Panc1 (cell line): ENCODE data around the gene ASXL1. TPM values are rescaled to one million over a fixed set of nuclear protein-coding genes. Genes with fewer than 3 reads are reported as not detected.
"Not testable (repeated sequence)": the region's sequence is repeated elsewhere in the genome, so short reads cannot be mapped to it uniquely, and the experiment has no call there.

Experiments used
- ATAC-seq: fragments of 200-7000 bp; cut with Tn5 transposase; 2 replicates; pipeline ENCODE4 v1.9.1; 2020; ENCODE audit warnings: mild to moderate bottlenecking, moderate library complexity
- BruUV-seq: library from RNA; stranded (reverse); fragments of 400-500 nt; replicated peaks from 2 replicates; lab custom pipeline; 2021; lab: Mats Ljungman, UMichigan
- CTCF ChIA-PET: fragments of 300-600 bp; sonication (Branson Sonifier 250); formaldehyde crosslinking; loops from one replicate; lab custom pipeline; 2022; ENCODE audit warnings: antibody characterized with exemption; lab: Charles Lee
- POLR2A ChIA-PET: fragments of 300-600 bp; sonication (Branson Sonifier 250); formaldehyde crosslinking; loops from one replicate; lab custom pipeline; 2022; ENCODE audit warnings: antibody characterized with exemption; lab: Charles Lee
- DNase-seq: peaks from one replicate; pipeline ENCODE4 v3.0.0-alpha.2; 2010; ENCODE audit warnings: low read depth, low spot score
- H3K27ac ChIP-seq: 2 replicates; pipeline ENCODE4 v1.5.1; 2011; ENCODE audit warnings: mild to moderate bottlenecking, low read length, inconsistent platforms
- H3K27me3 ChIP-seq: fragments of 200-500 bp; sonication (Bioruptor generic); 2 replicates; pipeline ENCODE4 v1.6.0; 2014; ENCODE audit warnings: low read length, inconsistent platforms; ENCODE audit not compliant: control insufficient read depth, insufficient read depth
- H3K36me3 ChIP-seq: fragments of 200-500 bp; sonication (Bioruptor generic); 2 replicates; pipeline ENCODE4 v1.5.1; 2014; ENCODE audit warnings: inconsistent platforms, mild to moderate bottlenecking, low read length, moderate library complexity; ENCODE audit not compliant: control insufficient read depth, insufficient read depth
- H3K4me1 ChIP-seq: 2 replicates; pipeline ENCODE4 v1.5.1; 2011; ENCODE audit warnings: inconsistent platforms, mild to moderate bottlenecking, low read length, moderate library complexity; ENCODE audit not compliant: control insufficient read depth, insufficient read depth
- H3K4me3 ChIP-seq, 2 experiments: 2 replicates each; pipeline ENCODE4 v1.5.1; 2011 to 2012; ENCODE audit warnings: low read depth in 2 of 2, low read length in 2 of 2, mild to moderate bottlenecking in 2 of 2, inconsistent platforms in 1 of 2, moderate library complexity in 1 of 2
- H3K9me3 ChIP-seq: fragments of 200-500 bp; sonication (Bioruptor generic); 2 replicates; pipeline ENCODE4 v1.5.1; 2014; ENCODE audit warnings: low read depth, mild to moderate bottlenecking, inconsistent platforms, low read length, moderate library complexity; ENCODE audit not compliant: control insufficient read depth, insufficient read depth
- CTCF ChIP-seq: fragments of 450-650 bp; IDR thresholded peaks from 2 replicates; pipeline ENCODE4 v1.5.1; 2017; ENCODE audit warnings: mild to moderate bottlenecking
- POLR2AphosphoS5 ChIP-seq: IDR thresholded peaks from 2 replicates; pipeline ENCODE4 v1.6.1; 2012; ENCODE audit warnings: mild to moderate bottlenecking, low read depth, low read length, moderate library complexity
- REST ChIP-seq, 2 experiments: IDR thresholded peaks; 2 replicates each; pipeline ENCODE4 v1.6.1; 2011 to 2012; ENCODE audit warnings: low read depth in 2 of 2, control low read depth in 1 of 2, low read length in 1 of 2, mild to moderate bottlenecking in 1 of 2, moderate library complexity in 1 of 2; ENCODE audit not compliant: insufficient read depth in 1 of 2
- SIN3A ChIP-seq: IDR thresholded peaks from 2 replicates; pipeline ENCODE4 v1.6.1; 2012; ENCODE audit warnings: low read depth, mild to moderate bottlenecking, low read length, moderate library complexity, borderline replicate concordance; ENCODE audit not compliant: insufficient read depth
- TCF7L2 ChIP-seq: IDR thresholded peaks from 2 replicates; pipeline ENCODE4 v1.6.1; 2011; ENCODE audit warnings: mild to moderate bottlenecking, low read depth, low read length, inconsistent platforms
- in situ Hi-C: cut with HindIII; loops from 2 replicates; pipeline ENCODE4 v1.10.0; 2016; ENCODE audit warnings: low sequenced_read_pairs, low pct_unique_long_range_greater_than_20kb
- intact Hi-C: fragments of 100-400 bp; cut with micrococcal nuclease; formaldehyde crosslinking; loops from one replicate; pipeline ENCODE4 v1.10.0; 2022; ENCODE audit not compliant: unreplicated experiment
- total RNA-seq: library from RNA; stranded (reverse); gene quantifications from one replicate; pipeline ENCODE4 v1.2.1, GENCODE V29; 2021; ENCODE audit not compliant: unreplicated experiment

Gene ASXL1
- total RNA-seq, 1 experiment from 2014 or later, result 205 TPM

- no TSS peak for BruUV-seq
- ChIA-PET POLR2A (interaction anchor here (0.5 kb wide), 1 partner anchor 60 kb away, joined by 7 read pairs; no protein-coding TSS in a partner anchor), CTCF (no interaction called here)
- in situ Hi-C loops (no loop called here), intact Hi-C loops (no loop called here)
- no peak overlapping the region for H3K4me3 ChIP-seq
- H3K9me3 ChIP-seq, result no peaks in the 10 kb centered on the region
- DNase-seq, result no peak
- H3K27ac ChIP-seq, result 0 out of 2 replicates have a peak overlapping the region, but pooled peaks have one; percentile 5
- no peak for ATAC-seq
- TF ChIP-seq SIN3A (no peak), POLR2AphosphoS5 (no peak), REST (IDR thresholded peaks at IDR 0.05; ENCODE audit: insufficient read depth in 1 of 2, low read depth in 2 of 2, low read length in 1 of 2) (no peak), CTCF (no peak), TCF7L2 (no peak)
- peaks cover 5% of the 10 kb centered on the region; the same call in 1 of the 2 replicates for H3K4me1 ChIP-seq
- H3K36me3 ChIP-seq, result no peaks in the 10 kb centered on the region
- H3K27me3 ChIP-seq, result no peaks in the 10 kb centered on the region
These were observed 19.0 kb upstream of the ASXL1 start for GRCh38 chr20:32339116-32339515.

- H3K27ac ChIP-seq, H3K4me3 ChIP-seq, intact Hi-C loops, POLR2A ChIA-PET, in situ Hi-C loops, ATAC-seq, H3K36me3 ChIP-seq, BruUV-seq, H3K9me3 ChIP-seq, DNase-seq, CTCF ChIA-PET, H3K27me3 ChIP-seq: not testable (repeated sequence)
- H3K4me1 ChIP-seq, result peaks cover 18% of the 10 kb centered on the region
These were observed 17.1 kb upstream of the ASXL1 start for GRCh38 chr20:32341053-32341452.

GRCh38 chr20:32343439-32343838, 14.7 kb upstream of the ASXL1 start:
- no peak overlapping the region for H3K4me3 ChIP-seq
- no peak for TF ChIP-seq REST (IDR thresholded peaks at IDR 0.05; ENCODE audit: insufficient read depth in 1 of 2, low read depth in 2 of 2, low read length in 1 of 2)
- no peak for TF ChIP-seq POLR2AphosphoS5
- TF ChIP-seq TCF7L2, result no peak
- TF ChIP-seq CTCF, result no peak
- TF ChIP-seq SIN3A, result no peak
- ChIA-PET POLR2A (interaction anchor here (0.7 to 1.1 kb wide), 2 partner anchors 16 to 253 kb away, joined by 5 to 8 read pairs; no protein-coding TSS in a partner anchor), CTCF (no interaction called here)
- intact Hi-C loops (no loop called here), in situ Hi-C loops (no loop called here)
- H3K9me3 ChIP-seq, result no peaks in the 10 kb centered on the region
- no peaks in the 10 kb centered on the region for H3K36me3 ChIP-seq
- no TSS peak for BruUV-seq
- DNase-seq (no peak), ATAC-seq (no peak)
- peaks cover 18% of the 10 kb centered on the region for H3K4me1 ChIP-seq
- no peak overlapping the region for H3K27ac ChIP-seq
- no peaks in the 10 kb centered on the region for H3K27me3 ChIP-seq
